Natural killer cell (primary cell): ENCODE measurements around the gene NOP14. TPM values are rescaled to one million over a fixed set of nuclear protein-coding genes. Genes with fewer than 3 reads are reported as not detected.
"Not testable (repeated sequence)": the region's sequence is repeated elsewhere in the genome, so short reads cannot be mapped to it uniquely, and the experiment has no call there.

Source experiments
- ATAC-seq, 3 donors: fragments of 150-1000 bp in 2 of 3; fragments of 200-7000 bp in 1 of 3; cut with Tn5 transposase; 1 replicate in 1 of 3; 2 replicates in 2 of 3; pipeline ENCODE4 v1.10.0; 2021; ENCODE audit warnings: mild to moderate bottlenecking in 2 of 3, moderate library complexity in 2 of 3
- DNase-seq, 2 donors: peaks; one replicate each; pipeline versions ENCODE4 v3.0.0 to v3.0.0-alpha.2; 2013 to 2021; ENCODE audit warnings: mixed read lengths in 1 of 2
- H3K27ac ChIP-seq: one replicate; pipeline ENCODE4 v1.5.1; 2013; ENCODE audit warnings: mild to moderate bottlenecking, low read length
- H3K27me3 ChIP-seq: one replicate; pipeline ENCODE4 v1.6.1; 2013; ENCODE audit warnings: low read length; ENCODE audit not compliant: control insufficient read depth, insufficient read depth
- H3K36me3 ChIP-seq: one replicate; pipeline ENCODE4 v1.6.1; 2013; ENCODE audit warnings: low read length; ENCODE audit not compliant: control insufficient read depth, insufficient read depth
- H3K4me1 ChIP-seq: one replicate; pipeline ENCODE4 v1.6.1; 2013; ENCODE audit warnings: low read length; ENCODE audit not compliant: control insufficient read depth, insufficient read depth
- H3K4me3 ChIP-seq: one replicate; pipeline ENCODE4 v1.5.1; 2013; ENCODE audit warnings: low read length
- H3K9me3 ChIP-seq: one replicate; pipeline ENCODE4 v1.6.1; 2013; ENCODE audit warnings: low read length; ENCODE audit not compliant: control insufficient read depth, insufficient read depth
- H3K27ac Mint-ChIP-seq, 2 donors: one replicate each; pipeline ENCODE4 v1.8.0; 2022; ENCODE audit warnings: mild to moderate bottlenecking in 2 of 2, mixed read lengths in 2 of 2, moderate library complexity in 1 of 2
- H3K27me3 Mint-ChIP-seq, 2 donors: one replicate each; pipeline ENCODE4 v1.8.0; 2022; ENCODE audit warnings: low read depth in 2 of 2, mixed read lengths in 2 of 2
- H3K36me3 Mint-ChIP-seq: one replicate; pipeline ENCODE4 v1.8.0; 2022; ENCODE audit warnings: mixed read lengths
- H3K4me1 Mint-ChIP-seq, 2 donors: one replicate each; pipeline ENCODE4 v1.8.0; 2022; ENCODE audit warnings: mixed read lengths in 2 of 2
- H3K4me3 Mint-ChIP-seq: one replicate; pipeline ENCODE4 v1.8.0; 2022; ENCODE audit warnings: mild to moderate bottlenecking, moderate library complexity, mixed read lengths
- H3K9me3 Mint-ChIP-seq, 2 donors: one replicate each; pipeline ENCODE4 v1.8.0; 2022; ENCODE audit warnings: mixed read lengths in 2 of 2
- CTCF ChIP-seq: fragments of 200-600 bp; IDR thresholded peaks from one replicate; pipeline ENCODE4 v1.8.0; 2022; ENCODE audit warnings: antibody characterized with exemption
- WGBS: methylation state at CpG from one replicate; pipeline ENCODE4 v1.1.7; 2013; ENCODE audit warnings: missing lambda C conversion rate; ENCODE audit not compliant: insufficient coverage; 5-methylcytosine and 5-hydroxymethylcytosine counted together
- intact Hi-C: fragments of 100-400 bp; cut with micrococcal nuclease; formaldehyde crosslinking; loops from one replicate; pipeline ENCODE4 v1.14.2; 2022
- total RNA-seq, 4 donors: library from RNA; stranded (reverse); fragments of 120-200 nt in 1 of 4; gene quantifications; one replicate each; pipeline versions ENCODE4 v1.2.3 to v1.2.4, GENCODE V29; 2013 to 2022

NOP14 gene
- total RNA-seq, 3 donors from 2014 or later (not counting 1 experiment from before 2014, with no cell fraction given): 20.9 to 25.0 (median 21.1) TPM

GRCh38 chr4:2995546-2996265 is 32.5 kb upstream of the NOP14 start:
- H3K4me3 Mint-ChIP-seq: no peak overlapping the region
- H3K36me3 Mint-ChIP-seq: no peaks in the 10 kb centered on the region
- no peaks in the 10 kb centered on the region for H3K4me1 Mint-ChIP-seq
- Histone ChIP-seq H3K27ac (no peak overlapping the region), H3K9me3 (no peaks in the 10 kb centered on the region), H3K4me1 (no peaks in the 10 kb centered on the region), H3K27me3 (no peaks in the 10 kb centered on the region), H3K36me3 (no peaks in the 10 kb centered on the region), H3K4me3 (no peak overlapping the region)
- H3K27me3 Mint-ChIP-seq: no peaks in the 10 kb centered on the region
- no peaks in the 10 kb centered on the region for H3K9me3 Mint-ChIP-seq
- no peak overlapping the region for H3K27ac Mint-ChIP-seq
- WGBS: 92% methylated on average over 3 of the region's 4 CpGs
- DNase-seq (no peak), ATAC-seq (no peak)
- intact Hi-C loops: no loop called here
- TF ChIP-seq CTCF: no peak

- no peak overlapping the region for H3K27ac ChIP-seq
- H3K4me3 Mint-ChIP-seq: no peak overlapping the region
- no peaks in the 10 kb centered on the region for H3K4me1 ChIP-seq
- DNase-seq (no peak), ATAC-seq (no peak)
- no peaks in the 10 kb centered on the region for H3K27me3 Mint-ChIP-seq
- H3K9me3 ChIP-seq: no peaks in the 10 kb centered on the region
- no peaks in the 10 kb centered on the region for H3K4me1 Mint-ChIP-seq
- no peak overlapping the region for H3K27ac Mint-ChIP-seq
- no peaks in the 10 kb centered on the region for H3K9me3 Mint-ChIP-seq
- H3K36me3 Mint-ChIP-seq: no peaks in the 10 kb centered on the region
- intact Hi-C loops: no loop called here
- H3K4me3 ChIP-seq: no peak overlapping the region
- WGBS: 100% methylated on average over 4 of the region's 4 CpGs
- no peaks in the 10 kb centered on the region for H3K27me3 ChIP-seq
- no peaks in the 10 kb centered on the region for H3K36me3 ChIP-seq
- TF ChIP-seq CTCF: no peak
Measured at GRCh38 chr4:2994917-2995316, 31.7 kb upstream of the NOP14 start.

- H3K4me1 ChIP-seq: no peaks in the 10 kb centered on the region
- no peaks in the 10 kb centered on the region for H3K36me3 ChIP-seq
- H3K9me3 ChIP-seq: no peaks in the 10 kb centered on the region
- intact Hi-C loops: no loop called here
- DNase-seq (no peak), ATAC-seq (no peak)
- Mint-ChIP-seq H3K27me3 (peaks cover 0 to 2% of the 10 kb centered on the region in 2 donors), H3K36me3 (no peaks in the 10 kb centered on the region), H3K4me1 (no peaks in the 10 kb centered on the region), H3K9me3 (no peaks in the 10 kb centered on the region), H3K4me3 (no peak overlapping the region), H3K27ac (no peak overlapping the region)
- no peak overlapping the region for H3K4me3 ChIP-seq
- H3K27me3 ChIP-seq: no peaks in the 10 kb centered on the region
- 92% methylated on average over 4 of the region's 4 CpGs for WGBS
- no peak for TF ChIP-seq CTCF
- no peak overlapping the region for H3K27ac ChIP-seq
Measured at GRCh38 chr4:2991243-2991642, 28.0 kb upstream of the NOP14 start.

- H3K27me3 ChIP-seq, H3K9me3 ChIP-seq, H3K36me3 Mint-ChIP-seq, H3K4me3 Mint-ChIP-seq, H3K36me3 ChIP-seq, H3K4me3 ChIP-seq, ATAC-seq, intact Hi-C loops, H3K27ac Mint-ChIP-seq, H3K9me3 Mint-ChIP-seq, H3K27me3 Mint-ChIP-seq, H3K4me1 Mint-ChIP-seq, DNase-seq, H3K27ac ChIP-seq, H3K4me1 ChIP-seq: not testable (repeated sequence)
- 100% methylated on average over 2 of the region's 7 CpGs for WGBS
Measured at GRCh38 chr4:2983715-2984114, 20.5 kb upstream of the NOP14 start.
